Stimulated activated CD4-positive, alpha-beta T cell treated with anti-CD3 and anti-CD28 coated beads, TNF-alpha, amount 100 ng/mL, for 48 hours (primary cell): ENCODE results near the gene GRB2.
"Not testable (repeated sequence)": the region's sequence is repeated elsewhere in the genome, so short reads cannot be mapped to it uniquely, and the experiment has no call there.

Experiments
- DNase-seq, 3 donors: peaks; one replicate each; pipeline ENCODE4 v3.0.0-alpha.2; 2020; ENCODE audit warnings: low read depth in 3 of 3

The GRB2 gene

DNA sequence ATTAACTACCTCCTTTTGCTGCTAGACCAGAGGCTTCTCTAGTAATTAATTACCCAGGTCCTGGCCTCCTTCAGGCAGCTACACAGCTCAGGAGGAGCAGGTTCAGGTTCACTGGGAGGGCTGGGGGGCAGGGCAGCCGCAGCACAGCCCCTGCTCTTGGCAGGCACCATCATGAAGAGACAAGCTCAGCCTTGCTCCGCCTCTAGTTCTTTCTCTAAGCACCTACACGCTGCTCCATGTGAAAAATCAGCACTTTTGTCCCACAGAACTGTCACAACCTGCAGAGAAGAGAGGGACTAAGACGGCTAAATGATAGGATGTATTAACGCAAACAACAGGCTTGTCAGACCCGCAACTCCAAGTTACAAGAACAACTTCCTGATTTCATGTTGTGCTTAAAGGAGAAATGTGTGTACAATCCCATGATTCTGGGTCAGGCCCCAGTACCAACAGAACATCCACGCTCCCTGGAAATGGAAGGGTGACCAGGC, 53.4 kb downstream of the GRB2 start:
- DNase-seq: no peak

DNA sequence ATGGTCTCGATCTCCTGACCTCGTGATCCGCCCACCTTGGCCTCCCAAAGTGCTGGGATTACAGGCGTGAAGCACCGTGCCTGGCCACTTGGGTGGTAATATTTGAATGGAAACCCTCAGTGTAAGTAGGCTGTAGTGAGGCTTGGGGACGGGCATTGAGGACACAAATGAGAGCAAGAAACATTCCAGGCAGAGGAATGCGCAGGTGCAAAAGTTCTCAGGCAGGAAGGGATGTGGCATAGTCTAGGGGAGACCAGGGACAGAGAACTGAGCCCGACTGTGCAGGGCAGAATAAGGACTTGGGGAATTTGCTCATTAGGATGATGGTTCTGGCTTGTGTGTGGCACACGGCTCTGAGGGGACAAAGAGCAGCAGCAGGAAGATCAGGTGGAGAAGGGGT, 54.8 kb downstream of the GRB2 start:
- no peak for DNase-seq

DNA sequence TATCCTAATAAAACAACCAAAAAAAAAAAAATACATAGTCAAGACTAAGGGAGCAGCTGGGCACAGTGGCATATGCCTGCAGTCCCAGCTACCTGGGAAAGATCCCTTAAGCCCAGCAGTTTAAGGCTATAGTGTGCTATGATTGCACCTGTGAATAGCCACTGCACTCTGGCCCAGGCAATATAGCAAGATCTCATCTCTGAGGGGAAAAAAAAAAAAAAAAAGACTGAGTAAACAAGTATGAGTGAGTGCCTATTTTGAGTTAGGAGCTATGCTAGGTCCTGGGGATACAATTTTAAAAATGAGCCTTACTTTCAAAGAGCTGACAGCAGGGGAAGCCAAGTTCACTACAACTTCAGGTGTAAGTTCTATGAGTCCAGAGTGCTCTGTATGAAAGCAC, 55.4 kb downstream of the GRB2 start:
- no peak for DNase-seq

GRCh38 chr17:75349589-75349988, 55.9 kb downstream of the GRB2 start:
- DNase-seq: no peak

- DNase-seq: no peak
These were observed 57.0 kb downstream of the GRB2 start for GRCh38 chr17:75348386-75349012.

DNA sequence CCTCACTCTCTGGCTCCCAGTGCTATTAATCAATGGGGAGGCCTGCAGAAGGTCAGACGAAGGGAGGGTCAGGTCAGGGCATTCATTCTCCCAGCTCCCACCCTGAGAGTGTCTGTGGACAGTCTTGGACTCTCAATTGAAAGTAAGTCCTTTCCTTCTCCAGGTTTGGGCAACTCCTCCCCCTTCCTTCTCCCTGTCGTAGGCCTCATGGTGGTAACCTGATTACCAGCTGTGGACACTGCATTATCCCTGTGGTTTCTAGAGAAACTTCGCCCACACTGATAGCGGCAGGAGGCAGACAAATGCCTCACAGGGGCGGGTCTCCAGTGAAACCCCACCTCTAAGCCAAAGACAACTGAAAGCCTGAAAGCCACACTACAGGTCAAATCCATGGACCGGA, 58.6 kb downstream of the GRB2 start:
- DNase-seq: peak in 2 of 3 donors; percentile 21 to 31

DNA sequence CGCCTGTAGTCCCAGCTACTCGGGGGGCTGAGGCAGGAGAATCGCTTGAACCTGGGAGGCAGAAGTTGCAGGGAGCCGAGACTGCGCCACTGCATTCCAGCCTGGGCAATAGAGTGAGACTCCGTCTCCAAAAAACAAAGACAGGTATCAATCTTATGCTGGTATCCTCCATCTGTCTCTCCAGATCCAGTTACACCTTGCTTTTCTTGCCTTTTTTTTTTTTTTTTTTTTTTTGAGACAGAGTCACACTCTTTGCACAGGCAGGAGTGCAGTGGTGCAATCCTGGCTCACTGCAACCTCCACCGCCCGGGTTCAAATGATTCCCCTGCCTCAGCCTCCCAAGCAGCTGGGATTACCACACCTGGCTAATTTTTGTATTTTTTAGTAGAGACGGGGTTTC, 59.1 kb downstream of the GRB2 start:
- not testable (repeated sequence) for DNase-seq

GRCh38 chr17:75345514-75346167, 59.8 kb downstream of the GRB2 start:
- DNase-seq: peak in 1 of 3 donors; percentile 40

GRCh38 chr17:75344666-75345065, 60.8 kb downstream of the GRB2 start:
- peak in 1 of 3 donors; percentile 27 for DNase-seq

DNA sequence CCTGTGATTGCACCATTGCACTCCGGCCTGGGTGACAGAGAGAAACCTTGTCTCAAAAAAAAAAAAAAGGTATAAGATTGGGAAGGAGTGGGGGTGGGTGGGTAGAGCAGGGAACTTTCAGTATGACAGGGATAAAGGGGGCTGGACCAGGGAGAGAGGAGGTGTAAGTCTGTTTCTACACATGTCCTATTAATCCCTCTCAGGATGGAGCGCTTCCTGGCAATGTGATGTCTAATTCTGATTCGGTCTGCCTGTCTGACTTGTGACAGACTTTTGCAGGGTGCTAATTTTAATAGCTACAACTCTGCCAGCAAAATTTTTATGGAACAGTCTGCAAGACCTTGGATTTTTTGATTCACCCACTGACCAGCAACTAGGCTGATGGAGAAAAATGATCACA, 62.5 kb downstream of the GRB2 start:
- no peak for DNase-seq

DNA sequence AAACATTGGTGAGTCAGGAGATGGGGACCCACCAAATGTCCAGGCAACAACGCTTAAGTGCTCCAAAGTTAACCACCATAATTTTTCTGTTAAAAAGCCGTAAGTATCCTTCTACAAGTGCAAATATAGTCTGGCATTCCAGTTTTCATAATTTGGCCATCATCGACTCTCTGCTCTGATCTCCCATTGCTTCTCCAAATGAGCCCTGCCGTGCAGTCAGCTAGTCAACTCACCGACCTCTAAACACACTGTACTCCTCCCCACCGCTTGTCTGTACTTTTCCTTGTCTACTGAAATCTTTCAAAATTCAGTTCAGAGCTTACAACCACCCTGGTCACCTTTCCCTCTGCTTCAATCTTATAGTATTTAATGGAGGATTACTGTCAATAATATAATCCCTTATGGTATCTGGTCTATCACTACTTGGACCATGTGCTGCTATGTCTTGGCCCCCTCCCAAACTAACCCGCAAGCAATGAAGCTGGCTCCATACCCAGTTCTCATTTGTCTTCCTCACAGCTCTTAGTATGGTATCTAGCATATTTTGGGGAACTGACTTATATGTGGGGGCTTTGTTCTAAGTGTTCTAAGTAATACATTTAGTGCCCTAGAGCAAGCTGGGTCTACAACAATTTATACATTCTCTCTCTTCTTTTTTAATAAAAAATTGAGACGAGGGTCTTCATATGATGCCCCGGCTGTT, 63.5 kb downstream of the GRB2 start:
- no peak for DNase-seq

GRCh38 chr17:75340631-75341030, 64.8 kb downstream of the GRB2 start:
- DNase-seq: no peak

- no peak for DNase-seq
These were observed 65.5 kb downstream of the GRB2 start for GRCh38 chr17:75339971-75340370.

DNA sequence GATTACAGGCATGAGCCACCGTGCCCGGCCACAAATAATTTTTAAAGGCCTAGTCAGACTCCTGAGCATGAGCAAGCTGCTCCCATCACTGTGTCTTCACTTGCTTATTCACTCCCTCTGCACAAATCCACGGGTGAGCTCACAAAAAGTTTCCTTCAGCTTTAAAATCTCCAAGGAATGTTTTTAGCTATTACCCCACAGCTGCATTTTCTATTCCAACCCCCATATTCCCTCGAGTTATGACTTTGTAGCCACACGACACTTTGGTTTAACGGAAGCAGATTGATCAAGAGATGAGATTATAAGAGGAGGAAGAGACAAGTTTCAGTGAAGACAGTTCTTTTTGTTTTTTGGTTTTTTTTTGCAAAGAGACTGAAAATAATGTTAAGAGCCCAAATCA, 67.1 kb downstream of the GRB2 start:
- no peak for DNase-seq

GRCh38 chr17:75335315-75335714, 70.2 kb downstream of the GRB2 start:
- DNase-seq: no peak

GRCh38 chr17:75334723-75335122, 70.8 kb downstream of the GRB2 start:
- DNase-seq: no peak

DNA sequence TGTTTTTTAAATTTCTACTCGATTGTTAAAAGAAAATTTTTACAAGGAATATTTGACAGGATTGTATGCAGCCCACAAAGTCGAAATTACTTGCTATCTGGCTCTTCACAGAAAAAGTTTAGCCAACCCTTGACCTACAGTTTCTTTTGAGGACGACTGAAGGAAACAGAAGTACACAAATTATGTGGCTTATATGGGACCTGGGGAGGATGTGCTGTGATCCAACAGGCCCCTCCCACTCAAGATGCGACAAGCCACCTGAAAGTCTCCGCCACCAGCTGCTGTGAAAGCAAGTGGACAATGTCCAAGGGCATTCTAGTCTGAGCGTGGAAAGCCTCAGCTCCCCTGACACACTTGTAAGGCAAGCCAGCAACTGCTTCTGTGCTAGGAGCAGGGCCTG, 73.8 kb downstream of the GRB2 start:
- no peak for DNase-seq

DNA sequence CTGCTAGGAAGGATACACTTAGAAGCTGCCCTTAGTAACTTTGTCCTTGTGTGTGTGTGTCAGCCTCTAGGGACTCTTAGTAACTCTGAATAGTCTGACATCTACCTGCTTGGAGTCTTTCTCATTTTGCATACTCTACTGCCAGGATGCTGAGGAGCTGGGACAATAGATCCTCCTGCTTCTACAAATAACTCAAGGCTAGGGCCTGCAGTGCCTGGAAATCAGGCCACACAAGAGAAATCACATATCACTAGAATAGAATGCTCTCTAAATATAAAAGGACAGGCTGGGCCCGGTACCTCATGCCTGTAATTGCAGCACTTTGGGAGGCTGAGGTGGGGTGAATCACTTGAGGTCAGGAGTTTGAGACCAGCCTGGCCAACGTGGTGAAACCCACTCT, 77.7 kb downstream of the GRB2 start:
- no peak for DNase-seq

DNA sequence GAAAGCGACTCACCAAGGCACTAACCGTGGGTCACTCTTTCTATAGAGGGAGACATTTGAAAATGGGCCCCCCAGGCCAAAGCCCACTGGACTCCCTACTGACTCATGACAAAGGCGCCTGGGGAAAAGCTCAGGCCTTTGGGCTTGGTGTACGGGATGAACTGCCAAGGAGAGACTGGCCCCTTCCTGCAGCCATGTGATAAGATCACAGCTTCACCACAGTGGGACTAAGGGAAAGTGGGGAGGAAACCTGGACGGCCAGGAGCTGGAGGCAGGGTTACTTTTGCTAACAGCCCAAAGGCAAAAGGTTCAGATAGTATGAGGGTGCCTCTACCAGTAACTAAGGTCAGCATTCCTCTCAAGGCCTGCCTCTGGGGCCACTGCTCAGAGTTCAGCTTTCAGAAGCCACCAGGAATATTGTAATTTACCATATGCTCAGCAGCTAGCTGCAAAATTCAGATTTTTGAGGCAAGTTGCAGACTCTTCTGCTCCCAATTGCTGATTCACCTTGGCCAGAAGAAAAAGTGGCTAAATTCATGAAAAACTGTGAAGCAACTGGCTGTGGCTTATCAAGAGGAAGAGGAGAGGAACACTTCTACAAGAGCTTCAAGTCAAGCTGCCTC, 79.1 kb downstream of the GRB2 start:
- DNase-seq: no peak

DNA sequence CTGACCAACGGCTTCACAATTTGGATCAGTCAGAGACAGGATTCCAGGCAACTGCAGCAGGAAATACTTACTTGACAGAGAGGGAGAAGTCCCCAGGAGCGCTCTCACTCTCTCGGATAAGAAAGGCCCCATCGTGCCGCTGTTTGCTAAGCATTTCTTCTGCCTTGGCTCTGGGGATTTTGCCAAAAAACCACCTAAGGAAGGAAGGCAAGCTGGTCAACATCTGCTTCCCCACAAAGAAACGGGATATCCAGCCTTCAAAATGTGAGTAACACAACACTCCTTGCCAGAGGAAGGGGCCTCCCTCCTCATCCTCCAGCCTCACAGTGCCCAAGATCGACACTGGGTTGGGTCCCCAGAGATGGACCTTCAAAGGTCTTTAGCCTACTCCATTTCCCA, 79.7 kb downstream of the GRB2 start:
- no peak for DNase-seq

DNA sequence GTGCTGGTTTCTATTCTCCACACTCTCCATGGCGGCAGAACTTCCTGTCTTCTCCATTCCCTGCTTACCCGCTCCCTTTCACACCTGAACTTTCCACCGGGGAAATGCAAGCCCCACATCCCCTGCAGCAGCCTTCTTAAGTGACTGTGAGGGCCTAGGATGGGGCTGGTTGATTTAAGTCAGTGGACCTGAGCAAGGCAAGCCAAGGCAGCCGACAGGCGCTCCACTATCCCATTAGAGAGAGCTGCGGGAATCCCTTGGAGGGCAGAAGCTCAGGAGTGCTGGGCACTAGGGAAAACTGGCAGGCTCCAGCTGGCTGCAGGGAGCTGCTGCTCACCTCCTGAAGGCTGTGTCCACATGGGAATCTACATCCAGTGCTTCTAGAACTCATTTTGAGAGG, 80.1 kb downstream of the GRB2 start:
- no peak for DNase-seq

GRCh38 chr17:75321506-75321905, 84.0 kb downstream of the GRB2 start:
- DNase-seq: no peak
